Uterus (tissue), 4 donors: ENCODE results near the gene SASH1. TPM values are rescaled to one million over a fixed set of nuclear protein-coding genes. Genes with fewer than 3 reads are reported as not detected.
A peak's percentile ranks its signal among the peaks of the same experiment; 100 is the strongest.

Source experiments
- DNase-seq, 2 donors: peaks; one replicate each; pipeline ENCODE4 v3.0.0-alpha.2; 2019 to 2020
- H3K27ac ChIP-seq, 2 donors: fragments of 200-600 bp; sonication (generic); 1 replicate in 1 of 2; 2 replicates in 1 of 2; pipeline ENCODE4 v1.5.1; 2016 to 2018
- H3K27me3 ChIP-seq, 2 donors: fragments of 200-600 bp; sonication (generic); one replicate each; pipeline ENCODE4 v1.5.1; 2018 to 2019; ENCODE audit warnings: control low read depth in 1 of 2
- H3K36me3 ChIP-seq, 2 donors: fragments of 200-600 bp; sonication (generic); one replicate each; pipeline ENCODE4 v1.5.1; 2019; ENCODE audit warnings: control low read depth in 1 of 2
- H3K4me1 ChIP-seq, 2 donors: fragments of 200-600 bp; sonication (generic); one replicate each; pipeline ENCODE4 v1.5.1; 2018 to 2019; ENCODE audit warnings: control low read depth in 1 of 2
- H3K4me3 ChIP-seq, 2 donors: fragments of 200-600 bp; sonication (generic); 1 replicate in 1 of 2; 2 replicates in 1 of 2; pipeline ENCODE4 v1.5.1; 2018 to 2019; ENCODE audit warnings: mild to moderate bottlenecking in 1 of 2
- H3K9me3 ChIP-seq, 2 donors: fragments of 200-600 bp; sonication (generic); one replicate each; pipeline ENCODE4 v1.5.1; 2019; ENCODE audit warnings: control low read depth in 1 of 2
- CTCF ChIP-seq, 4 experiments: fragments of 200-600 bp in 2 of 4; fragments of 450-650 bp in 2 of 4; sonication (generic) in 2 of 4; IDR thresholded peaks; one replicate each; pipeline ENCODE4 v1.5.1; 2016 to 2019; ENCODE audit warnings: antibody characterized with exemption in 4 of 4, mild to moderate bottlenecking in 2 of 4, moderate library complexity in 1 of 4
- POLR2A ChIP-seq, 2 donors: fragments of 450-650 bp; IDR thresholded peaks; one replicate each; pipeline ENCODE4 v1.6.1; 2016; ENCODE audit warnings: antibody characterized with exemption in 2 of 2, mild to moderate bottlenecking in 1 of 2, moderate library complexity in 1 of 2
- intact Hi-C: fragments of 100-400 bp; cut with DNase I; formaldehyde crosslinking; loops from one replicate; pipeline ENCODE4 v1.15.1; 2023; ENCODE audit warnings: low total_unique reads
- total RNA-seq, 4 donors: library from RNA; depleted of rRNA in 3 of 4; stranded (reverse); fragments of >200 nt in 3 of 4; gene quantifications; one replicate each; pipeline versions ENCODE4 v1.1.0 to v1.2.4, GENCODE V29; 2014 to 2023
- donor health status: DM: yes; HTN: yes; CAD: no.

SASH1 gene
- total RNA-seq, 4 donors from 2014 or later: 31.2 to 79.9 (median 54.3) TPM

GRCh38 chr6:148530976-148531375 is 188.3 kb downstream of the SASH1 start:
- DNase-seq: no peak
- Histone ChIP-seq H3K27me3 (peaks cover 0 to 2% of the 10 kb centered on the region in 2 donors), H3K36me3 (no peaks in the 10 kb centered on the region), H3K4me3 (peak overlapping the region in 1 of 2 donors; percentile 25), H3K4me1 (no peaks in the 10 kb centered on the region), H3K27ac (peak overlapping the region; percentile 73 to 76), H3K9me3 (no peaks in the 10 kb centered on the region)
- intact Hi-C loops: no loop called here
- TF ChIP-seq POLR2A (IDR thresholded peaks at IDR 0.05): no peak
- no peak for TF ChIP-seq CTCF (IDR thresholded peaks at IDR 0.05)

GRCh38 chr6:148532698-148533097 is 190.1 kb downstream of the SASH1 start:
- no peaks in the 10 kb centered on the region for H3K36me3 ChIP-seq
- DNase-seq: no peak
- TF ChIP-seq CTCF (IDR thresholded peaks at IDR 0.05) (no peak), POLR2A (IDR thresholded peaks at IDR 0.05) (no peak)

DNA sequence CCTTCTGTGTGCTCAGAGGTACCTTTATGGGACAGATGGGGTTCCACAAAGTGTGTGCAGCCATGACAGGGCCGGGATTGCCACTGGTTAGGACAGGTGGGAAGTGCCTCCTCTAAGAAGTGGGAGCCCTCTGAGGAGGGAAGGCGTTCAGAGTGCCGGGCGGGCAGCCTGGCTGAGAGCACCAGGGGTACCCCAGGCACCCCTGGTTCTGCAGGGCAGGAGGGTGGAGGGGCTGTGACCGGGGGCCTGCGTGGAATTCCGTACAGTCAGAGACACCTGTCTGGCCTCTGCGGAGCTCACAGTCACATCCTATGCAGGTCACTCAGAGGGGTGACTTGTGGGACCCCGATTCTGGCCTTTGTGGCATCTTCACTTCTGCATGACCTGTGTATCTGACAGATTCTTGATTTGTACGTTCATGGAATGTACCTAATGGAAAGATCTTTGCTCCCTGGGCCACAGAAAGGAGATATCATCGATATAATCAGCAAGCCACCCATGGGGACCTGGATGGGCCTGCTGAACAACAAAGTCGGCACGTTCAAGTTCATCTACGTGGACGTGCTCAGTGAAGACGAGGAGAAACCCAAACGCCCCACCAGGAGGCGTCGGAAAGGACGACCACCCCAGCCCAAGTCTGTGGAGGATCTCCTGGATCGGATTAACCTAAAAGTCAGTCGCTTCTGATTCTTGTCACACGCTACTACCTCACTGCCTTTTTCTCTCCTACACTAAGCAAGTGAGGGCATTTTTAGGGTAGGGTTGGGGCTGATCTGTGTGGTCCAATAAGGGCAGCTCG is 190.9 kb downstream of the SASH1 start:
- intact Hi-C loops: no loop called here
- Histone ChIP-seq H3K9me3 (no peaks in the 10 kb centered on the region), H3K27me3 (peaks cover 0 to 2% of the 10 kb centered on the region in 2 donors), H3K4me1 (no peaks in the 10 kb centered on the region), H3K4me3 (no peak overlapping the region), H3K36me3 (no peaks in the 10 kb centered on the region), H3K27ac (no peak overlapping the region)
- no peak for TF ChIP-seq POLR2A (IDR thresholded peaks at IDR 0.05)
- no peak for TF ChIP-seq CTCF (IDR thresholded peaks at IDR 0.05)
- no peak for DNase-seq

More at GRCh38 chr6:148532698-148533097, 190.1 kb downstream of the SASH1 start:
- Histone ChIP-seq H3K9me3 (no peaks in the 10 kb centered on the region), H3K4me3 (no peak overlapping the region), H3K4me1 (no peaks in the 10 kb centered on the region), H3K27ac (no peak overlapping the region), H3K27me3 (peaks cover 0 to 2% of the 10 kb centered on the region in 2 donors)
- intact Hi-C loops: no loop called here

- intact Hi-C loops: no loop called here
- H3K4me1 ChIP-seq: no peaks in the 10 kb centered on the region
- no peak overlapping the region for H3K27ac ChIP-seq
- DNase-seq: no peak
- H3K4me3 ChIP-seq: no peak overlapping the region
- peaks cover 0 to 2% of the 10 kb centered on the region in 2 donors for H3K27me3 ChIP-seq
- no peak for TF ChIP-seq CTCF (IDR thresholded peaks at IDR 0.05)
- no peak for TF ChIP-seq POLR2A (IDR thresholded peaks at IDR 0.05)
- no peaks in the 10 kb centered on the region for H3K36me3 ChIP-seq
- no peaks in the 10 kb centered on the region for H3K9me3 ChIP-seq
Observed at GRCh38 chr6:148534871-148535270, 192.2 kb downstream of the SASH1 start.

- Histone ChIP-seq H3K27me3 (peaks cover 0 to 2% of the 10 kb centered on the region in 2 donors), H3K9me3 (no peaks in the 10 kb centered on the region), H3K4me3 (no peak overlapping the region), H3K4me1 (no peaks in the 10 kb centered on the region), H3K27ac (no peak overlapping the region), H3K36me3 (no peaks in the 10 kb centered on the region)
- intact Hi-C loops: no loop called here
- TF ChIP-seq CTCF (IDR thresholded peaks at IDR 0.05): no peak
- no peak for TF ChIP-seq POLR2A (IDR thresholded peaks at IDR 0.05)
- no peak for DNase-seq
Observed at GRCh38 chr6:148535381-148535780, 192.7 kb downstream of the SASH1 start.
